NCI-H1436 treated with DMSO at 0.1 percent for 48 hours (cell line): ENCODE data around the gene RHNO1.
"Not testable (repeated sequence)": the region's sequence is repeated elsewhere in the genome, so short reads cannot be mapped to it uniquely, and the experiment has no call there.

Source experiments
- DNase-seq: peaks from one replicate; lab custom pipeline; 2025; lab: John Stamatoyannopoulos, UW

RHNO1 gene

GRCh38 chr12:2858944-2859421 lies 18.0 kb upstream of the RHNO1 start:
- DNase-seq: no peak

GRCh38 chr12:2860170-2860569 lies 16.9 kb upstream of the RHNO1 start:
- no peak for DNase-seq

GRCh38 chr12:2862876-2863275 lies 14.1 kb upstream of the RHNO1 start:
- no peak for DNase-seq

GRCh38 chr12:2863402-2863801 lies 13.6 kb upstream of the RHNO1 start:
- not testable (repeated sequence) for DNase-seq

- no peak for DNase-seq
Observed at GRCh38 chr12:2864198-2864597, 12.8 kb upstream of the RHNO1 start.

- not testable (repeated sequence) for DNase-seq
Observed at GRCh38 chr12:2868986-2869632, 7.9 kb upstream of the RHNO1 start.

- no peak for DNase-seq
Observed at GRCh38 chr12:2876431-2877046, 484 bp upstream of the RHNO1 start.

GRCh38 chr12:2877953-2878732 lies 1.1 kb downstream of the RHNO1 start:
- peak; percentile 74 for DNase-seq

GRCh38 chr12:2879853-2880252 lies 2.8 kb downstream of the RHNO1 start:
- DNase-seq: no peak

GRCh38 chr12:2884810-2885209 lies 7.8 kb downstream of the RHNO1 start:
- no peak for DNase-seq

GRCh38 chr12:2886768-2887450 lies 9.9 kb downstream of the RHNO1 start:
- DNase-seq: no peak

- DNase-seq: no peak
Observed at GRCh38 chr12:2890001-2890387, 13.0 kb downstream of the RHNO1 start.

- DNase-seq: peak; percentile 83
Observed at GRCh38 chr12:2890388-2891239, 13.6 kb downstream of the RHNO1 start, which contains the start of gene TULP3. Gene TULP3 (plus strand): TSS chr12:2890891. CDS start chr12:2890948, 57 bp downstream.

GRCh38 chr12:2891240-2892053 lies 14.4 kb downstream of the RHNO1 start:
- no peak for DNase-seq

GRCh38 chr12:2892246-2892645 lies 15.2 kb downstream of the RHNO1 start:
- no peak for DNase-seq

- DNase-seq: no peak
Observed at GRCh38 chr12:2893007-2893406, 16.0 kb downstream of the RHNO1 start.

- no peak for DNase-seq
Observed at GRCh38 chr12:2895051-2895451, 18.0 kb downstream of the RHNO1 start.

- no peak for DNase-seq
Observed at GRCh38 chr12:2895511-2895910, 18.5 kb downstream of the RHNO1 start.

GRCh38 chr12:2897418-2897817 lies 20.4 kb downstream of the RHNO1 start:
- DNase-seq: no peak

GRCh38 chr12:2900642-2901041 lies 23.6 kb downstream of the RHNO1 start:
- no peak for DNase-seq
